Breast epithelium (tissue), 4 donors: Measurements from ENCODE around the gene AP3S2. TPM values are rescaled to one million over a fixed set of nuclear protein-coding genes. Genes with fewer than 3 reads are reported as not detected.
"Not testable (repeated sequence)": the region's sequence is repeated elsewhere in the genome, so short reads cannot be mapped to it uniquely, and the experiment has no call there.

ENCODE experiments used
- DNase-seq, 2 donors: peaks; one replicate each; pipeline ENCODE4 v3.0.0-alpha.2; 2019; ENCODE audit warnings: low spot score in 2 of 2
- H3K27ac ChIP-seq, 2 donors: fragments of 200-600 bp; sonication (generic) in 1 of 2; one replicate each; pipeline ENCODE4 v1.5.1; 2016 to 2019; ENCODE audit warnings: mild to moderate bottlenecking in 1 of 2
- H3K27me3 ChIP-seq, 2 donors: fragments of 200-600 bp; sonication (generic) in 1 of 2; one replicate each; pipeline versions ENCODE4 v1.5.1 to v1.6.0; 2017 to 2019; ENCODE audit warnings: control low read depth in 1 of 2, mild to moderate bottlenecking in 1 of 2
- H3K36me3 ChIP-seq: fragments of 200-600 bp; one replicate; pipeline ENCODE4 v1.5.1; 2019
- H3K4me1 ChIP-seq, 2 donors: fragments of 200-600 bp; sonication (generic); one replicate each; pipeline ENCODE4 v1.5.1; 2016 to 2019; ENCODE audit warnings: control low read depth in 1 of 2
- H3K4me3 ChIP-seq, 3 donors: fragments of 200-600 bp; sonication (generic); 1 replicate in 2 of 3; 2 replicates in 1 of 3; pipeline ENCODE4 v1.5.1; 2016 to 2019; ENCODE audit warnings: mild to moderate bottlenecking in 3 of 3, moderate library complexity in 2 of 3
- H3K9me3 ChIP-seq, 2 donors: fragments of 200-600 bp; sonication (generic) in 1 of 2; one replicate each; pipeline ENCODE4 v1.5.1; 2016 to 2019; ENCODE audit warnings: control low read depth in 1 of 2
- CTCF ChIP-seq, 3 donors: fragments of 450-650 bp; IDR thresholded peaks; one replicate each; pipeline ENCODE4 v1.5.1; 2016 to 2017; ENCODE audit warnings: antibody characterized with exemption in 3 of 3, mild to moderate bottlenecking in 3 of 3, moderate library complexity in 3 of 3
- POLR2A ChIP-seq: fragments of 450-650 bp; IDR thresholded peaks from one replicate; pipeline ENCODE4 v1.6.1; 2016; ENCODE audit warnings: antibody characterized with exemption, mild to moderate bottlenecking, moderate library complexity
- POLR2AphosphoS5 ChIP-seq, 3 donors: sonication (generic); formaldehyde crosslinking; IDR thresholded peaks; one replicate each; pipeline ENCODE4 v1.6.1; 2017; ENCODE audit warnings: antibody characterized with exemption in 3 of 3
- intact Hi-C: fragments of 100-400 bp; cut with DNase I; formaldehyde crosslinking; loops from one replicate; pipeline ENCODE4 v1.15.1; 2023; ENCODE audit warnings: low total_unique reads
- total RNA-seq, 3 donors: library from RNA; depleted of rRNA; stranded (reverse); fragments of >200 nt; gene quantifications; one replicate each; pipeline ENCODE4 v1.1.0, GENCODE V29; 2016

The AP3S2 gene
- total RNA-seq, 3 donors from 2014 or later, result 37.4 to 57.4 (median 52.8) TPM

DNA sequence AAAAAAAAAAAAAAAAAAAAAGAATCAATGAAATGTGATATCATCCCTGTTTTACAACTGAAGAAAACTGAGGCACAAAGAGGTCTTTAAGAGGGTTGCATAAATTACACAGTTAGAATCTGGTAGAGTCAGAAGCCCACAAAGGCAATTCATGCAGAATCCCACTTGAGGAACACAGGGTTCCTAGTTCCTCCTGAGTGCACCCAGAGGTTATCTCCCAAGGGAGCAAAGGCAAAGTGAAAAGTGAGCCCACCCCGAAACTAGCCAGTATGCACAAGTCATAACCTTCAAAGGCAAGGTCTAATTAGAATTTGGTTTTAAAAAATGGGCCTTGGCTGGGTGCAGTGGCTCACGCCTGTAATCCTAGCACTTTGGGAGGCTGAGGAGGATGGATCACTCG is 37.8 kb downstream of the AP3S2 start:
- Histone ChIP-seq H3K9me3 (no peaks in the 10 kb centered on the region), H3K36me3 (no peaks in the 10 kb centered on the region), H3K27me3 (no peaks in the 10 kb centered on the region), H3K27ac (no peak overlapping the region), H3K4me1 (no peaks in the 10 kb centered on the region), H3K4me3 (no peak overlapping the region)
- TF ChIP-seq CTCF (IDR thresholded peaks at IDR 0.05) (no peak), POLR2A (no peak), POLR2AphosphoS5 (IDR thresholded peaks at IDR 0.05) (no peak)
- intact Hi-C loops, result no loop called here
- DNase-seq, result no peak

DNA sequence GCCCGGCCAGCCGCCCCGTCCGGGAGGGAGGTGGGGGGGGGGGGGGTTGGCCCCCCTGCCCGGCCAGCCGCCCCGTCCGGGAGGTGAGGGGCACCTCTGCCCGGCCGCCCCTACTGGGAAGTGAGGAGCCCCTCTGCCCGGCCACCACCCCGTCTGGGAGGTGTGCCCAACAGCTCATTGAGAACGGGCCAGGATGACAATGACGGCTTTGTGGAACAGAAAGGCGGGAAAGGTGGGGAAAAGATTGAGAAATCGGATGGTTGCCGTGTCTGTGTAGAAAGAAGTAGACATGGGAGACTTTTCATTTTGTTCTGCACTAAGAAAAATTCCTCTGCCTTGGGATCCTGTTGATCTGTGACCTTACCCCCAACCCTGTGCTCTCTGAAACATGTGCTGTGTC is 38.9 kb downstream of the AP3S2 start:
- H3K4me1 ChIP-seq, H3K4me3 ChIP-seq, H3K9me3 ChIP-seq, H3K36me3 ChIP-seq, H3K27me3 ChIP-seq, DNase-seq, intact Hi-C loops, H3K27ac ChIP-seq: not testable (repeated sequence)

DNA sequence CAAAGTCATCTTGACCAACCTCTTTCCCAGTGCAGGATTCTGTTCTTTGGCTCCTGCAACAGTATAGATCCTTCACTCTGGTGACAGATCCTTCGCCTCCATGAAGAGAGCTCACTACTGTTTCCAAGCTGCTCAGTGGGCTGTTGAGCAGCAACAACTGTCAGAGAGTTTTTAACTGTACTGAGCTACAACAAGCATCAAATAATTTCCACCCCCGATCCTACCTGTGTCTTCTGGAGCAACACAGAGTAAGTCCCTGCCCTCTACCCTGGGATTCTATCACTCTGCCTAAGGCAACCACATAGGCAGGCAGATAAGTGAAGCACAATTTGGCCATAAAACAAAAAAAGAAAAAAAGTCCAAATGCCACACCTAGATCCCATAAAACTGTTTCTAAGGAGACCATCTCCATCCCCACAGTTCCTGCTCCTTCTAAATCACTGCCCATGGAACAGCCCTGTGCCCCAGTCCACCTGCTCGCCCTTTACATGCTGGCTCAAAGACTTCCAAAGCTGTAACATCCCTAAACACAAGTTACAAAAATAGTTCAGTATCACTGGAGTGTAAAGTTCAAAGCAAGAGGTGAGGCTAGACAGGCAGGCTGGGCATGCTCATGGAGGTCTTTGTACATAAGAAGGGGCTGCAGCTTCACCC is 41.3 kb downstream of the AP3S2 start:
- H3K36me3 ChIP-seq, result no peaks in the 10 kb centered on the region
- no peak overlapping the region for H3K27ac ChIP-seq
- intact Hi-C loops, result no loop called here
- no peaks in the 10 kb centered on the region for H3K27me3 ChIP-seq
- H3K4me3 ChIP-seq, result no peak overlapping the region
- no peaks in the 10 kb centered on the region for H3K4me1 ChIP-seq
- DNase-seq, result no peak
- TF ChIP-seq POLR2A (no peak), CTCF (IDR thresholded peaks at IDR 0.05) (no peak), POLR2AphosphoS5 (IDR thresholded peaks at IDR 0.05) (no peak)
- H3K9me3 ChIP-seq, result no peaks in the 10 kb centered on the region

- TF ChIP-seq POLR2A (no peak), POLR2AphosphoS5 (IDR thresholded peaks at IDR 0.05) (no peak), CTCF (IDR thresholded peaks at IDR 0.05) (no peak)
- no peak for DNase-seq
- no peak overlapping the region for H3K4me3 ChIP-seq
- intact Hi-C loops, result no loop called here
- no peaks in the 10 kb centered on the region for H3K9me3 ChIP-seq
- no peaks in the 10 kb centered on the region for H3K36me3 ChIP-seq
- H3K27ac ChIP-seq, result no peak overlapping the region
- no peaks in the 10 kb centered on the region for H3K4me1 ChIP-seq
- no peaks in the 10 kb centered on the region for H3K27me3 ChIP-seq
These were observed 42.0 kb downstream of the AP3S2 start for GRCh38 chr15:89851673-89852341.

DNA sequence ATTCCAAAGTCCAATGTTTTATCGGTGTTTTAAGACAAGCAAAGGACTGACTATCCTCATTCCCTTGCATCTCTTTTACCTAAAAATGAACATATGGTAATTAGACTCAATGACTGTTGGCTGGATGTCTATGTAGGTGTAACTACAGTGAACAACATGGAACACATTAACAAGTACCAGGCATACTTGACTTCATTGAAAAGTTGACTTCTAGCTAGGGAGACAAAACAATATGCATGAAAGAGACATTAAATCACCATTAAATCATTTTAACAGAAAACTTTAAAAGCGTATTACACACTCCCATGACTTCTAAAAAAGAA is 44.9 kb downstream of the AP3S2 start:
- intact Hi-C loops, result no loop called here
- no peak for TF ChIP-seq CTCF (IDR thresholded peaks at IDR 0.05)
- no peak for TF ChIP-seq POLR2A
- no peak for TF ChIP-seq POLR2AphosphoS5 (IDR thresholded peaks at IDR 0.05)
- no peak for DNase-seq
- no peaks in the 10 kb centered on the region for H3K27me3 ChIP-seq
- H3K27ac ChIP-seq, result no peak overlapping the region
- no peak overlapping the region for H3K4me3 ChIP-seq
- no peaks in the 10 kb centered on the region for H3K36me3 ChIP-seq
- peaks cover 0 to 7% of the 10 kb centered on the region in 2 donors for H3K4me1 ChIP-seq
- H3K9me3 ChIP-seq, result no peaks in the 10 kb centered on the region
